ENCODE data around the gene ARL6.

ARL6 gene

GRCh38 chr3:97820780-97821179, 56.2 kb downstream of the ARL6 start:
- H3F3A ChIP-seq (ENCODE audit: insufficient read depth), result 0 out of 2 replicates have a peak, but pooled peaks cover 3% of the 10 kb centered on the region
- TF ChIP-seq CTCF (IDR thresholded peaks at IDR 0.05; ENCODE audit: insufficient read depth, low read length, poor library complexity, severe bottlenecking) (no peak), EZH2phosphoT487 (conservative IDR thresholded peaks at IDR 0.05; ENCODE audit: low read length) (no peak)
- no peaks in the 10 kb centered on the region for H4K20me1 ChIP-seq (ENCODE audit: low read depth, low read length)
- peak overlapping the region; percentile 62 for H3K4me3 ChIP-seq (ENCODE audit: insufficient read depth, low read length, poor library complexity, severe bottlenecking)
- peak overlapping the region; percentile 64 for H3K9ac ChIP-seq (ENCODE audit: low read length)
- no peak overlapping the region for H3K27ac ChIP-seq (ENCODE audit: low read depth, low read length)
- H3K79me2 ChIP-seq (ENCODE audit: insufficient read depth, low read length), result no peaks in the 10 kb centered on the region
- H3K36me3 ChIP-seq (ENCODE audit: low read length), result no peaks in the 10 kb centered on the region
- H3K27me3 ChIP-seq (ENCODE audit: low read length), result no peaks in the 10 kb centered on the region; the same call in 1 of the 2 replicates
- H3K9me2 ChIP-seq (replicated peaks; ENCODE audit: insufficient read depth, low read length), result no peaks in the 10 kb centered on the region
- no peaks in the 10 kb centered on the region for H3K9me3 ChIP-seq (ENCODE audit: insufficient read depth, low read length)
- peak overlapping the region; percentile 88 for H3K4me2 ChIP-seq (ENCODE audit: low read depth, low read length, poor library complexity, severe bottlenecking)
- peak overlapping the region; percentile 84 for H2AFZ ChIP-seq (ENCODE audit: low read depth, low read length, severe bottlenecking)

- Histone ChIP-seq H3K36me3 (ENCODE audit: low read length) (no peaks in the 10 kb centered on the region), H2AFZ (ENCODE audit: low read depth, low read length, severe bottlenecking) (peak overlapping the region; percentile 84), H3K9me3 (ENCODE audit: insufficient read depth, low read length) (no peaks in the 10 kb centered on the region), H3K27me3 (ENCODE audit: low read length) (no peaks in the 10 kb centered on the region; the same call in 1 of the 2 replicates), H3K9ac (ENCODE audit: low read length) (peak overlapping the region; percentile 64), H3K27ac (ENCODE audit: low read depth, low read length) (no peak overlapping the region), H3K9me2 (replicated peaks; ENCODE audit: insufficient read depth, low read length) (no peaks in the 10 kb centered on the region), H3K4me2 (ENCODE audit: low read depth, low read length, poor library complexity, severe bottlenecking) (peak overlapping the region; percentile 88), H3K79me2 (ENCODE audit: insufficient read depth, low read length) (no peaks in the 10 kb centered on the region), H3F3A (ENCODE audit: insufficient read depth) (0 out of 2 replicates have a peak, but pooled peaks cover 3% of the 10 kb centered on the region), H4K20me1 (ENCODE audit: low read depth, low read length) (no peaks in the 10 kb centered on the region), H3K4me3 (ENCODE audit: insufficient read depth, low read length, poor library complexity, severe bottlenecking) (peak overlapping the region; percentile 62)
- TF ChIP-seq EZH2phosphoT487 (conservative IDR thresholded peaks at IDR 0.05; ENCODE audit: low read length), result no peak
- TF ChIP-seq CTCF (IDR thresholded peaks at IDR 0.05; ENCODE audit: insufficient read depth, low read length, poor library complexity, severe bottlenecking), result no peak
Measured at GRCh38 chr3:97821287-97821773, 56.8 kb downstream of the ARL6 start.

GRCh38 chr3:97821774-97822358, 57.3 kb downstream of the ARL6 start, which contains the start of gene CRYBG3:
Gene CRYBG3, plus strand, starts transcription at chr3:97822011. Its CDS starts 196 bp downstream, at chr3:97822207.
- Histone ChIP-seq H3F3A (ENCODE audit: insufficient read depth) (0 out of 2 replicates have a peak, but pooled peaks cover 3% of the 10 kb centered on the region), H2AFZ (ENCODE audit: low read depth, low read length, severe bottlenecking) (peak within 1 kb of the TSS; percentile 94), H3K36me3 (ENCODE audit: low read length) (no peaks in the 10 kb centered on the region), H3K27me3 (ENCODE audit: low read length) (no peaks in the 10 kb centered on the region; the same call in 1 of the 2 replicates), H3K4me2 (ENCODE audit: low read depth, low read length, poor library complexity, severe bottlenecking) (peak within 1 kb of the TSS; percentile 88), H3K9me3 (ENCODE audit: insufficient read depth, low read length) (no peaks in the 10 kb centered on the region), H3K4me3 (ENCODE audit: insufficient read depth, low read length, poor library complexity, severe bottlenecking) (peak within 1 kb of the TSS; percentile 62), H3K9ac (ENCODE audit: low read length) (peak within 1 kb of the TSS; percentile 64), H3K9me2 (replicated peaks; ENCODE audit: insufficient read depth, low read length) (no peaks in the 10 kb centered on the region), H3K79me2 (ENCODE audit: insufficient read depth, low read length) (no peaks in the 10 kb centered on the region), H3K27ac (ENCODE audit: low read depth, low read length) (no peak within 1 kb of the TSS), H4K20me1 (ENCODE audit: low read depth, low read length) (no peaks in the 10 kb centered on the region)
- TF ChIP-seq CTCF (IDR thresholded peaks at IDR 0.05; ENCODE audit: insufficient read depth, low read length, poor library complexity, severe bottlenecking) (peak; percentile 10), EZH2phosphoT487 (conservative IDR thresholded peaks at IDR 0.05; ENCODE audit: low read length) (no peak)

Measured in SU-DHL-6 (cell line).